ENCODE results near the gene COLEC12.
"Not testable (repeated sequence)": the region's sequence is repeated elsewhere in the genome, so short reads cannot be mapped to it uniquely, and the experiment has no call there.

COLEC12 gene

DNA sequence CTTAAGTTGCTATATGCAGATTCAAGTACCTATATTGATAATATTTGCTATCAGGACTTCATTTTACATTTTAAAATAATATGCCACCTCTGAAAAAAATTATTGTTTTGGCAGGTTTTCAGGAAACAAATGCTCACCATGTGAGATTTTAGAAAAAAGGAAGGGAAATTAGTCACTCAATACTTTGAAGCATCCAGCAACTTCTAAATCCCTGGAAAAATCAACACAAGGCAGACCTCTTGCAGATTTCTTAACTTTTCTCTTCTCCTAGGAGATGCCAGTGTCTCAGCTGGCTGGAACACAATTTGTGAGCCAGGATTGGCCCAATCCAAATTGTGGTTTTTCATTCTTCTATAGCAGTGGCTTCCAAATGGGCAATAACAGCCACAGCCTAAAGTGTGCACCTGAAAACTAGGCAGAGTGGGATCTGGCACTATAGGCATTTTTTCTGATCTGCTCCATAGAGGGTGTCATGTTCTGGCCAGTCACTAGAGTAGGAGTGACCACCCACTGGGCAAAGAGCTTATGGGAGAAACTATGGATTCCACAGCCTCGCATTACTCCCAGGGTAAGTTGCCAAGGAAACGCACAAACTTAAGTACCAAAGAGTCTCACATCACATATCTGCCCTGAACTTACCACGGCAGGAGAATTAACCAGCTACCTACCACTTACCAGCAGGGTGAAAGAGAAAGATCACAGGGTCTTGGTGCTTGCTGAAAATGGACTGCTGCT lies 204.6 kb downstream of the COLEC12 start:
- Mint-ChIP-seq H3K4me3 (no peak overlapping the region), H3K9me3 (no peaks in the 10 kb centered on the region), H3K27ac (no peak overlapping the region), H3K36me3 (ENCODE audit: low read depth) (no peaks in the 10 kb centered on the region), H3K4me1 (ENCODE audit: low read depth) (no peaks in the 10 kb centered on the region), H3K27me3 (peaks cover 9% of the 10 kb centered on the region)

DNA sequence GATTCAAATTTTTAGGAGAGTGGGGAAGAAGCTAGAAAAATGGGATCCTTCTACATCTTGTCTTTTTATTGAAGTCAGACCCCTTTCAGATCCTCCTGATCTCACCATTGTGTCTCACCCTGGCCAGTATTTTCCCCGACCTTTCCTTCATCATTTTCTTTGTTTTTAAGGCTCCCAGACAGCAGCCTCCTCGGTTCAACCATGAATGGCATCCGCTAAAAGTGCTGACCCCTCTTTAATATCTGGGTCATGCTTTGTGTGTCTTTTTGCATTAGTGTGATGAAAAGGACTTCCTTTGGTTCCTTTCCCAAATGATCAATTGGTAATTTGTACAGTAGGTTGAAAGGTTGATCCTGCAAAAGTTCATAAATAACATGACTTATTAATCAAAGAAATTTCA lies 205.9 kb downstream of the COLEC12 start:
- H3K36me3 Mint-ChIP-seq (ENCODE audit: low read depth), result no peaks in the 10 kb centered on the region
- H3K4me1 Mint-ChIP-seq (ENCODE audit: low read depth), result no peaks in the 10 kb centered on the region
- no peaks in the 10 kb centered on the region for H3K9me3 Mint-ChIP-seq
- H3K4me3 Mint-ChIP-seq, result no peak overlapping the region
- H3K27me3 Mint-ChIP-seq, result peaks cover 9% of the 10 kb centered on the region
- H3K27ac Mint-ChIP-seq, result no peak overlapping the region

DNA sequence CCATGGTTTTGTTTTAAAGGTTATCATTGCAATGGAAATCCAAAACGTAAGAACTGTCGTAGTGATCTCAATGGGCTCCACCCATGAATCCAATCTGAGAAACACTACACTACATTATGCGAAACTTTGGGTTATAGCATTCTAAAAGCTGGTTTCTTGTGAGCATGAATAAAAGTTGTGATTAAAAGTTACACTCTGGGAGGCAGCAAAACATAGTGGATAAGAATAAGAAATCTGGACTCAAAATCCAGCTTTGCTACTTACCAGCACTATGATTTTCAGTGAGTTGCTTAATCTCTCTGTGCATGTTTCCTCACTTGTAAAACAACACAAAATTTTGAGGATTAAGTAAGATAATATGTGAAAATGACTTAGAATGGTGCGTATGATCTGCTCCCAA lies 207.0 kb downstream of the COLEC12 start:
- no peak overlapping the region for H3K4me3 Mint-ChIP-seq
- peaks cover 11% of the 10 kb centered on the region for H3K27me3 Mint-ChIP-seq
- no peaks in the 10 kb centered on the region for H3K9me3 Mint-ChIP-seq
- H3K4me1 Mint-ChIP-seq (ENCODE audit: low read depth), result no peaks in the 10 kb centered on the region
- no peaks in the 10 kb centered on the region for H3K36me3 Mint-ChIP-seq (ENCODE audit: low read depth)
- H3K27ac Mint-ChIP-seq, result no peak overlapping the region

DNA sequence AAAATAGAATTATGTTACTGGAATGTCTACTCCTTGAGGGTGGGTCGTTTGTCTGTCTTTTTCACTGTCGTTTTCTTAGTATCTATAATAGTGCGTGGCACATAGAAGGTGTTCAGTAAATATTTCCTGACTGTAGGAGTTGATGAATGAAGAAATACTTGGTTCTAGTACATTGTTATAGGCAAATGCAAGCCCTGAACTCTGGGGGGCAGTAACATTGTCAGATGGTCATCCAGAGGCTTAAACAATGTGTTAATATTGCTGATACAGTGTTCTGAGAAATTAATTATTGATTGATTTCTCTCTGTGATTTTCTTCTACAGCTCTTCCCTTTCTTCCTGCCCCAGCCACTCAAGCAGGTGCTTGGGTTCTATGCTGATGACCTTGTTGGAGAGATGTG lies 208.2 kb downstream of the COLEC12 start:
- H3K9me3 Mint-ChIP-seq, result no peaks in the 10 kb centered on the region
- H3K27ac Mint-ChIP-seq, result no peak overlapping the region
- peaks cover 18% of the 10 kb centered on the region for H3K27me3 Mint-ChIP-seq
- no peak overlapping the region for H3K4me3 Mint-ChIP-seq
- H3K4me1 Mint-ChIP-seq (ENCODE audit: low read depth), result no peaks in the 10 kb centered on the region
- H3K36me3 Mint-ChIP-seq (ENCODE audit: low read depth), result no peaks in the 10 kb centered on the region

DNA sequence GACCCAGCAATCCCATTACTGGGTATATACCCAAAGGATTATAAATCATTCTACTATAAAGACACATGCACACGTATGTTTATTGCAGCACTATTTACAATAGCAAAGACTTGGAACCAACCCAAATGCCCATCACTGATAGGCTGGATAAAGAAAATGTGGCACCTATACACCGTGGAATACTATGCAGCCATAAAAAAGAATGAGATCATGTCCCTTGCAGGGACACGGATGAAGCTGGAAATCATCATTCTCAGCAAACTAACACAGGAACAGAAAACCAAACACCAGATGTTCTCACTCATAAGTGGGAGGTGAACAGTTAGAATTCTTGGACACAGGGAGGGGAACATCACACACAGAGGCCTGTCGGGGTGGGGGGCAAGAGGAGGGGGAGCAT lies 210.5 kb downstream of the COLEC12 start:
- Mint-ChIP-seq H3K4me1 (ENCODE audit: low read depth) (peaks cover 15% of the 10 kb centered on the region), H3K27me3 (peaks cover 29% of the 10 kb centered on the region)
- H3K9me3 Mint-ChIP-seq; H3K27ac Mint-ChIP-seq; H3K36me3 Mint-ChIP-seq (ENCODE audit: low read depth); H3K4me3 Mint-ChIP-seq: not testable (repeated sequence)

DNA sequence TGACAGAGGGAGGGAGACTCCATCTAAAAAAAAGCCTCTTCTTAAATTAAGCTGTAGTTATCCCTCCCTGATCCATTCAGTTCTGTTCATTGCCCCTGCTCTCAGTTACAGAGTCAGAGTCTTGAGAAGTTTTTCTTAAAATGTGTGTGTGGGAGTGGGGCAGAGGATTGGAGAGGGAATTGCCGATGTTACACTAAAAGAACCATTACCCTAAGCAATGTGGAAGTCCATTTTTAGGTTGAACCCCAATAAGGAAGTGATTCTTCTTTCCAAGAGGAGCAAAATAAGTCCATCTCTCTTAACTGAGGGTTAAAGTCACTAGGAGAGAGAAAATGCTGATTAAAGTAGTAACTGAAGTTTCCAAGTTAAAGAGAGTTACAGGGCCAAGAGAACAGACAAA lies 211.5 kb downstream of the COLEC12 start:
- no peak overlapping the region for H3K4me3 Mint-ChIP-seq
- H3K27me3 Mint-ChIP-seq, result peaks cover 25% of the 10 kb centered on the region
- no peaks in the 10 kb centered on the region for H3K36me3 Mint-ChIP-seq (ENCODE audit: low read depth)
- H3K4me1 Mint-ChIP-seq (ENCODE audit: low read depth), result peaks cover 15% of the 10 kb centered on the region
- no peak overlapping the region for H3K27ac Mint-ChIP-seq
- H3K9me3 Mint-ChIP-seq, result no peaks in the 10 kb centered on the region

DNA sequence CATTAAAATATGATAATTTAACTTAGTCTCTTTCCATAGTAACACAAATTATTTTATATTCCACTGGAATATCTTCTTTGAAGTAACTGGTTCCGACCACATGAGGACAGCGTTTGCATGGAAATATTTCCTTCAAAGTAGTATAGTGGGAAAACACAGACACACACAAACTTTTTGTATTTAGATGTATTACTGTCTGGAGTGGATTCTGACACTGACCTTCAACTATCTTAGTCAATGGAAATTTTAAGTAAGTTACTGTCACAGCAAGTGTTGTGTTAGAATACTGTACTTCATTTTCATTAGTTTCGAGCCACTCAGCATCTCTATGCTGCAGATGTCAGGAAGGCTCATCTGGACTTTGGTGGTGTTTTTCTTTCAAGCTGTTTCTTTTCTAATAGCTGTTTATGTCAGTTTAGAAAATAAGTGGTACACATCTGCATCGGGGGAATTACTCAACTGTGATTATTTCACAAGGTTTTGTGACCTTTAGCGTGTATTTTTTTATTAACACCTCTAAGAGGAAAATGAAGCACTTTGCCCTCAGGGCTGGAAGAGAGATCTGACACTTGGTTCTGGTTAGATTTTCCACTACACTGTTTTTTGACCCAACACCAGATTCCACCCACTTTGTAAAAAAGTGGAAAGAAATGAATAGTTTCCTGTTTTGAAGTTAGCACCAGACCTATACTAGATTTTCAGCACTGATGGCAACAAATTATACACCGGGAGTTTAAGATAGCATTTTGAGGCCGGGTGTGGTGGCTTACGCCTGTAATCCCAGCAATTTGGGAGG lies 213.8 kb downstream of the COLEC12 start:
- Mint-ChIP-seq H3K36me3 (ENCODE audit: low read depth) (no peaks in the 10 kb centered on the region), H3K4me3 (no peak overlapping the region)

DNA sequence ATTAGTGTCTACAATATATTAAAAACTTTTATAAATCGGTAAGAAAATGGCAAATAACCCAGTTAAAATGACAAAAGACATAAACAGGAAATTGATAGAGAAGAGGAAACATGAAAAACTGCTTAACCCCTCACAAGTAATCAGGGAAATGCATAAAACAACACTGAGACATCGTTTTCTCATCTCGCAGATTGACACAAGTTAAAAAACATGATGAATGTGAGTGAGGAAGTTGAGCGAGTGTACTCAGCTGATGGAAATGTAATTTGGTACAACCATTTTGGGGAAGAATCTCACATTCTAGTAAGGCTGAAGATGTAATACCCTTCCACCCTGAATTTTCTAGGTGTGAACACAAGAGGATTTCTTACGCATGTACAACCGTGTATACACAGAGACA lies 214.7 kb downstream of the COLEC12 start:
- Mint-ChIP-seq H3K36me3 (ENCODE audit: low read depth) (no peaks in the 10 kb centered on the region), H3K4me3 (peak overlapping the region; percentile 7), H3K27me3 (peaks cover 37% of the 10 kb centered on the region), H3K4me1 (ENCODE audit: low read depth) (peaks cover 15% of the 10 kb centered on the region), H3K9me3 (no peaks in the 10 kb centered on the region), H3K27ac (no peak overlapping the region)

More for the DNA sequence above, 213.8 kb downstream of the COLEC12 start:
- H3K4me1 Mint-ChIP-seq (ENCODE audit: low read depth), result peaks cover 15% of the 10 kb centered on the region
- no peaks in the 10 kb centered on the region for H3K9me3 Mint-ChIP-seq
- peaks cover 29% of the 10 kb centered on the region for H3K27me3 Mint-ChIP-seq
- H3K27ac Mint-ChIP-seq, result peak overlapping the region; percentile 66

DNA sequence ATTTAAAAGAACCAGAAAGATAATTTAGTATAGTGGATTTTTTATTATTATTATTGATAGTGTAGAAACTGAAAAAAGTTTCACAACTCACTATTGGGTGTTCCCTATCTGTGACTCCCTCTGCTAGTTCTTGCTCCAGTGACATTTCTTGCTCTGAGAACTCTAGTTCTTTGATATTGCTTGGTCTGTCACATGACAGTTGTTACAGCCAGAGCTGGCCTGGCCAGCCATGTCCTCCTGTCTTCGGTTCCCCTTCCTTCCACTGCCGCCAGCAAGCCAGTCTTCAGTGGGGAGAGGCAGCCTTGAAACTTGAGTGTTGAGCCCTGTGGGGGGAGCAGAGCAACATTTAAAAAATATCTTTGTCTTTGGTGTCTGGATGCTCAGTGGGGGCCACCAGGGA lies 225.0 kb downstream of the COLEC12 start:
- H3K27me3 Mint-ChIP-seq, result peaks cover 6% of the 10 kb centered on the region

DNA sequence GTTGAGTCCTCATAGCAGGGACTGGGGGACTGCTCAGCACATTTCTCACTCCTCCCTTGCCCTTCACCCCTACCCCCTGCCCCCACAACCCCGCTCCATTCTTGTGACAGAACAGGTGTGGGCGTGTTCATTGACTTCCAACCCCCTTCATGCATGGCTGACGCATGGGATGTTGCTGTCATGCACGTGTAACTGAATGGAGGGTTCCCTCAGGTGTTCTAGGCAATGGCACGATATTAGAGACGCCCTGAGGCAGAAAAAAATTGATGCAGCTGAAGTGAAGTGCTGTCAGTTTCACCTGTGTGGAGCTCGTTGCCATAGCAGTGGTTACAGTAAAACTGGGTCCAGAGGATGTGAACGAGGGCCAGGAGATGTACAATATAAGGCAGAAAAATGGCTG lies 226.2 kb downstream of the COLEC12 start:
- Mint-ChIP-seq H3K4me1 (ENCODE audit: low read depth) (peaks cover 6% of the 10 kb centered on the region), H3K27me3 (peaks cover 5% of the 10 kb centered on the region), H3K36me3 (ENCODE audit: low read depth) (no peaks in the 10 kb centered on the region), H3K4me3 (no peak overlapping the region), H3K27ac (no peak overlapping the region), H3K9me3 (no peaks in the 10 kb centered on the region)

More for the DNA sequence above, 225.0 kb downstream of the COLEC12 start:
- no peak overlapping the region for H3K4me3 Mint-ChIP-seq
- H3K27ac Mint-ChIP-seq, result no peak overlapping the region
- no peaks in the 10 kb centered on the region for H3K4me1 Mint-ChIP-seq (ENCODE audit: low read depth)
- H3K9me3 Mint-ChIP-seq, result no peaks in the 10 kb centered on the region
- H3K36me3 Mint-ChIP-seq (ENCODE audit: low read depth), result no peaks in the 10 kb centered on the region

DNA sequence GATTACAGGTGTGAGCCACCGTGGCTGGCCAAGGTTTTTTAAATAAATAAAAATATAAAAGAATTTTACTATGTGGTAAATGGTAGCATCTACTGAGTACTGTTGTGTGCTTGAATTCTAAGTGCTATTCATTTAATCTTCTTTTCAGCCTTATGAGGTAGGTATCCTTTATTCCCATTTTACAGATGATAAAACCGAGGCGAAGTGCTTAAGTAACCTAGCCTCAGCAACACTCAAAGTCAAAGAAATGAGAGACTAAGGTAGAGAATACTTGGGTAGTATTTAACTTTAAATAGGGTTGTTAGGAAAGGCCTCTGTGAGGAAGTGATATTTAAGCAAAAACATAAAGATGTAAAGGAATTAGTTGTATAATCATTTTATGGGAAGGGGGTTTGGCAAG lies 227.0 kb downstream of the COLEC12 start:
- H3K4me3 Mint-ChIP-seq, result no peak overlapping the region
- no peaks in the 10 kb centered on the region for H3K9me3 Mint-ChIP-seq
- no peaks in the 10 kb centered on the region for H3K27me3 Mint-ChIP-seq
- no peaks in the 10 kb centered on the region for H3K36me3 Mint-ChIP-seq (ENCODE audit: low read depth)
- no peak overlapping the region for H3K27ac Mint-ChIP-seq
- peaks cover 14% of the 10 kb centered on the region for H3K4me1 Mint-ChIP-seq (ENCODE audit: low read depth)

DNA sequence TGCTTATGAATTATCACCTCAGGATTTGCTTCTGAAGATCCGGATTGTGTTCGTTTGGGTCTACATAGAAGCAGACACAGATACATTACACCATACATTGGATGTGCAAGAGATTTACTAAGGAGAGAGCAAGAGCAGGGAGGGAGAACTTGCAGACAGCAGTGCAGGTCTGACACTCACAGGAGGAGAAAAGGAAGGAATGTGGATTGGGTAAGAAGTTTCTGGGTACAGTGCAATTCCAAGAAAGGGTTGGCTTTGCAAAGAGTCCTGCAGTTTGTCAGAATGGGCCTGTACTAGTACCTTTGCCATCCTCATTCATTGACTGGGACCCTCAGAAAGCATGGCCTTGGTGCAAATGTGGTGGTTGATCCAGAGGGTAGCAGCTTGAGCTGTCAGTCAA lies 227.9 kb downstream of the COLEC12 start:
- no peaks in the 10 kb centered on the region for H3K27me3 Mint-ChIP-seq
- H3K4me3 Mint-ChIP-seq, result no peak overlapping the region
- peaks cover 20% of the 10 kb centered on the region for H3K4me1 Mint-ChIP-seq (ENCODE audit: low read depth)
- no peaks in the 10 kb centered on the region for H3K36me3 Mint-ChIP-seq (ENCODE audit: low read depth)
- H3K27ac Mint-ChIP-seq, result no peak overlapping the region
- H3K9me3 Mint-ChIP-seq, result no peaks in the 10 kb centered on the region

DNA sequence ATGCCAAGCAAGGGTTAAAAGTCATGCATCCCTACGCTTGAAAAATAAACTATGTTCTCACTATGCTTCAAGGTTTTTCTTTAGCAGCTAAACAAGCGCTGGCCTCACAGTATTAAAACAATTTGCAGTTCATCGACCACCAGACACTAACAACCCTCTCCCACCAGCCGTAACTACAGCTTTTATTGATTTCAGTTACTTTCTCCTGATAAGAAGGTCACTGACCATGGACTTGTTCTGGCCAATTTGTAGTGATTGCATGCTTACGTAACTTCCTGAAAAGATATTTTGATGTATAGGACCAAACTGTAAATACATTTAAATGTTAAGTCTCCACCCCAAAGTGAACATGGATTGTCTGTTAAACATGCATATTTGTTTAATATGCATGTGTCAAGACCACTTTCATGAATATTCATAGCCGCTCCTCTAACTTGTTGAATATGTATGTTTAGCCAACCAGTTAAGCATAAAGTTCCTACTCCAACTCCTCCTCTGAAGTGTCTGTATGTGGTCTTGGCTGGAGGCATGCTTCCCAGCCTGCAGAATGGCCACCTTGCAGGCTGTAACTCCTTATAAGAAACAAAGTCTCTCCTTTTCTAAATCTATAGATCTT lies 230.9 kb downstream of the COLEC12 start:
- Mint-ChIP-seq H3K27me3 (no peaks in the 10 kb centered on the region), H3K4me3 (peak overlapping the region; percentile 15), H3K4me1 (ENCODE audit: low read depth) (peaks cover 45% of the 10 kb centered on the region), H3K27ac (no peak overlapping the region), H3K9me3 (no peaks in the 10 kb centered on the region), H3K36me3 (ENCODE audit: low read depth) (peaks cover 11% of the 10 kb centered on the region)

DNA sequence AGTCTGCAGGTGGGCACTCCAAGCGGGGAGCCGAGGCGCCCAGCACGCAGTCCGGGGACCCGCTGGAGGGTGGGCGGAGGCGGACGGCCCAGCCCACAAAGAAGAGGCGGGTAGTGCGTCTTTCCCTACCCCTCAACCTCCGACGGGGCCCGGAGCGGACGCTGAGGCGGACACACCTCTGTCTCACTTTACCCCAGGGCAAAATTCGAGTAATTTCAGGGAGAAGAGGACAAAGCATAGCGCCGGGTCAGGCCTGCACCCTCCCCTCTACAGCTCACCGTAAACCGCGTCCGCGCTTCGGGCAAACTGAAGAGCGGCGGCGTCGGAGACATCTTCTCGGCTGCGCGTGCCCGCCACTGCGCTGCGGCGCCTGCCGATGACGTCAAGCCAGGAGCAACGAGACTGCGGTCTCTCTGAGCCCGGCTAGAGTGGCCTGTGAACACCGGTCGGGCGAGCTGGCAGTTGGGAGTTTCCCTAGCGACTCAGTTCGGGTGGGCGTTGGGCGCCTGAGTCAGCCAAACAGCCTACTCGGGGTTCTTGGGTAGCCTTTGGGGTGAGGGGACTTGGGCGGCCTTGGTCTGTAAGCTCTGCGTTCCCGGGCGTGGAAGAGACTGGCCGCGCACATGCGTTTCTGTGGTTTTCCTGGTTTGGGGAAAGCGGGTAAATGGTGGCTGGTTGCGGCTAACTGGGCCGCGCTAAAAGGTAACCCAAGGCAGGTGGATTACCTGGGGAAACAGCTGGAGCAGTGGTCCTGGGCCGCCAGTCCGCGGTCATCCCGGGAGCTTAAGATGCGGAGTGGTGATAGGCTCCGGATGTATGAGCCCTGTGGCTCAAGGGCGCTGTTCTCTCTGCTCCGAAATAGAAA lies 232.6 kb downstream of the COLEC12 start, which contains the start of gene THOC1:
Gene THOC1, minus strand, starts transcription at position 360 of the 865 bp plus-strand sequence. Its CDS starts 28 bp downstream, at position 332.
- H3K27me3 Mint-ChIP-seq, result no peaks in the 10 kb centered on the region

More for the DNA sequence above, 232.6 kb downstream of the COLEC12 start, which contains the start of gene THOC1:
- Mint-ChIP-seq H3K4me1 (ENCODE audit: low read depth) (peaks cover 47% of the 10 kb centered on the region), H3K27ac (peak within 1 kb of the TSS; percentile 99), H3K9me3 (no peaks in the 10 kb centered on the region), H3K36me3 (ENCODE audit: low read depth) (peaks cover 26% of the 10 kb centered on the region), H3K4me3 (peak within 1 kb of the TSS; percentile 98)
